Glomerular endothelial cell (primary cell): ENCODE results near the gene FAP. TPM values are rescaled to one million over a fixed set of nuclear protein-coding genes. Genes with fewer than 3 reads are reported as not detected.

Experiments
- DNase-seq: peaks from one replicate; pipeline ENCODE4 v3.0.0-alpha.2; 2011; ENCODE audit warnings: low read depth, low spot score; ENCODE audit errors: extremely low read depth
- total RNA-seq: library from RNA; depleted of rRNA; stranded (reverse); fragments of >200 nt; gene quantifications from 2 replicates; pipeline ENCODE4 v1.2.3, GENCODE V29; 2015

FAP gene
- total RNA-seq, 1 donor from 2014 or later, result 17.8 TPM

DNA sequence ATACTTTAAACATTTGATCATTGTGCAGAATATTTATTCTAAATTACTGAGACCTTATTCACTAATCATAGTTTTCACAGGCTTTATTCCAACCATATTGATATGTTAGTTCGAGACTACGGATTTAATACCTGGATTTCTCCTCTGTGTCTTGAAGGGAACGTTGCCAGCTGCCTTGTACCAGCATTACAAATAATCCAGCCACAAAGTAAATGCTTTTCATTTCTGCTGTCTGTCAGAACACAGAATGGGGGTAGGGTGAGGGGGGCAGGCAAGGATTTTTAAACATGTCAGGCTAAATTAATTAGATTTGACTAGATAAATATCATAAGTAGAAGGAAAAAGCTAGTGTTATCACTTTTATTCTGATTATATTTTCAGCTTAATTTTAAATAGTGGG lies 94.3 kb downstream of the FAP start:
- no peak for DNase-seq

- no peak for DNase-seq
These were observed 99.3 kb downstream of the FAP start for GRCh38 chr2:162143969-162144368.

- DNase-seq, result no peak
These were observed 104.9 kb downstream of the FAP start for GRCh38 chr2:162138310-162138709.

DNA sequence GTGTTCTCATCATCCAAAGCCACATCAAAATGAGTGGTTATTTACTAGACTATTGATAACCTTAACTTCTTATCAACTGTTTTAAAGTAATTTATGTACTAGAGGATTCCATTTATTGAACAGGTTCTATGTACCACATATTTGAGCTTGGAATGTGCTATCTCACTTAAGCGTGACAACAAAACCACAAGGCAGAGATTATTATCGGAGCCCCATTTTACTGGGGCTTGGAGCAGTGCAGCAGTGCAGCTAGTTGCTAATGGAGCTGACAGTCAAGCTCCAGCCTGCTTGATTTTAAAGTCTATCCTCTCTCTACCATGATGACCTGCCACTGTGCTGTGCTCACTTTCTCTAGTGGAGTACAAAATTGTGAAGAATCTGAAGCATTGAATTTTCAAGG lies 115.8 kb downstream of the FAP start:
- no peak for DNase-seq

DNA sequence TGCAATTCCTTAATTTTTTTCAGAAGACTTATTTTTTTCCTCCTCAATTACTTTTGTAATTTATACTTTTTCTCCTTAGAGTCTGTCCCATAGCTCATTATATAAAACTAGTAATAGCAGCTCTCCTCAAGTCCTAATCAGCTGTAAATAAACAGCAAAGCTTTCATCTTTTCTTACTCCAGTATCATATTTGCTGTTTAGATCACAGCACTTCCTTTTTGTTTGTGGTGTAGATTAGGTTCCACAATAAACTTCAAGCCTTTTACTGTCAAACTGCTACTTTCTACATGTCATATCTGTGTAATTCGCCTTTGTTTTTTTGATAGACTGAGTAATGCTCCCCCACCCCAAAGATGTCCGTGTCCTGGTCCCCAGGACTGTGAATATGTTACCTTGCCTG lies 116.7 kb downstream of the FAP start:
- DNase-seq, result no peak

- no peak for DNase-seq
These were observed 117.1 kb downstream of the FAP start for GRCh38 chr2:162126111-162126519.

- no peak for DNase-seq
These were observed 118.1 kb downstream of the FAP start for GRCh38 chr2:162125138-162125537.

DNA sequence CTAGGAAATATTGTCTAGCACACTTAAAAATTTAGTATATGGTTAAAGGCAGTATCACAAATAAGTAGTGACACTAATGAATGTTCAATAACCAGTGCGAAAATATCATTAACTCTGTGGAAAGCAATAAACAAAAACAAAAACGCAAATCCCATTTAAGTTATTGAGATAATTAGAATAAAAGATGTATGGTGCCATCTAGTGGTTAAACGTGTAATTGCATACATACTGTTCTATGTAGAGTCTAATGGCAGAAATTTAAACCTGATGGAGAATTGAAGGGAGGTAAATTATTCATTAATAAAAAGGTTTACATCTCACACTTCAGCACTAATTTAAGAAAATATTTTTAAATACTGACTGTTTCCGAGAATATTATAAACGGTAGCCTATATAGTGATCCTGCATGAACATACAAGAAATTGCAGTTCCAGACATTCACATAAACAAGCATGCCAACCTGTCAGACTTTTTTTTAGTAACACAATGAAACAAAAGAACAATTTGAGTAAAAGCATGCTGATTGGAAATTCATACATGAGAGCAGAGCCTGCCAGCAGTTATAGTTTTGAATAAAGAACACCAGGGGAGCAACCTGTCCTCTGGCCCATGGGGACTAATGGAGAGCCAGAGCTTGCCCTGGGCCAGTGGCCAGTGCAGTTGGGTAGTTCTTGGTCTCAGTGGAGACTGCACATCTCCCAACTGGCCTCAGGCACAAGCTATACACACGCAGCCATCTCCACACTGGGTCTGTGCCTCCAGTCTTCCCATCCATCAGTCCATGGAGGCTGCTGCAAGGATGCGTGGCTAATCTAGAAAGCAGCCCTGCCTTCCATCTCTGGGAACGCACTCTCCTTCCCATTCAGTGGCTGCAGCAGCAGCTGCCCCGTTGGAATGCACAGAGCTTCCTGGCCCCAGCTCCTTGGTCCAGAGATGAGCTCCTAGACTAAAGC lies 119.2 kb downstream of the FAP start:
- DNase-seq, result peak; percentile 79

Other genes starting within 250 kb of the FAP start
- gene DPP4, start 169.2 kb downstream of the FAP start, total RNA-seq, result 3.8 and 8.1 TPM in 2 replicates
- gene GCG, start 91.2 kb downstream of the FAP start, total RNA-seq, result not detected in 2 replicates
- 15.8 and 42.4 TPM in 2 replicates for gene IFIH1, start 75.2 kb upstream of the FAP start, total RNA-seq
- 5.5 and 14.2 TPM in 2 replicates for gene GCA, start 100.7 kb upstream of the FAP start, total RNA-seq